ENCODE results near the gene SPRY4. TPM values are rescaled to one million over a fixed set of nuclear protein-coding genes. Genes with fewer than 3 reads are reported as not detected.
"Not testable (repeated sequence)": the region's sequence is repeated elsewhere in the genome, so short reads cannot be mapped to it uniquely, and the experiment has no call there.

The SPRY4 gene
- total RNA-seq, 4 donors from 2014 or later: 15.4 to 29.0 (median 24.5) TPM

DNA sequence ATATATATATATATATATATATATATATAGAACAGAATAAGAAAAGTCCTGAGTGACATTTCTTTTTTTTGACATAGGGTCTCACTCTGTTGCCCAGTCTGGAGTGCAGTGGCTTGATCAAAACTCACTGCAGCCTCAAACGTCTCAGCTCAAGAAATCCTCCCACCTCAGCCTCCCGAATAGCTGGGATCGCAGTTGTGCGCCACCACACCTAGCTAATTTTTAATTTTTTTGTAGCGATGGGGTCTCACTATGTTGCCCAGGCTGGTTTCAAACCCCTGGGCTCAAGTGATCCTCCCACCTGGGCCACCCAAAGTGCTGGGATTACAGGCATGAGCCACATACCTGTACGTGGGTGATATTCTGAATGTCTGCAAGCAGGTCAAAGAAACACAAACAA, 48.3 kb downstream of the SPRY4 start:
- H3K4me1 ChIP-seq: peaks cover 0 to 21% (median 4%) of the 10 kb centered on the region in 4 donors
- DNase-seq (ENCODE audit: extremely low spot score): no peak
- 73% methylated on average over 6 of the region's 6 CpGs for WGBS
- H3K4me3 ChIP-seq: no peak overlapping the region
- intact Hi-C loops (cut with DNase I): no loop called here
- no peaks in the 10 kb centered on the region for H3K9me3 ChIP-seq
- no peaks in the 10 kb centered on the region for H3K36me3 ChIP-seq
- H3K27me3 ChIP-seq: no peaks in the 10 kb centered on the region
- TF ChIP-seq, protein P1, sequence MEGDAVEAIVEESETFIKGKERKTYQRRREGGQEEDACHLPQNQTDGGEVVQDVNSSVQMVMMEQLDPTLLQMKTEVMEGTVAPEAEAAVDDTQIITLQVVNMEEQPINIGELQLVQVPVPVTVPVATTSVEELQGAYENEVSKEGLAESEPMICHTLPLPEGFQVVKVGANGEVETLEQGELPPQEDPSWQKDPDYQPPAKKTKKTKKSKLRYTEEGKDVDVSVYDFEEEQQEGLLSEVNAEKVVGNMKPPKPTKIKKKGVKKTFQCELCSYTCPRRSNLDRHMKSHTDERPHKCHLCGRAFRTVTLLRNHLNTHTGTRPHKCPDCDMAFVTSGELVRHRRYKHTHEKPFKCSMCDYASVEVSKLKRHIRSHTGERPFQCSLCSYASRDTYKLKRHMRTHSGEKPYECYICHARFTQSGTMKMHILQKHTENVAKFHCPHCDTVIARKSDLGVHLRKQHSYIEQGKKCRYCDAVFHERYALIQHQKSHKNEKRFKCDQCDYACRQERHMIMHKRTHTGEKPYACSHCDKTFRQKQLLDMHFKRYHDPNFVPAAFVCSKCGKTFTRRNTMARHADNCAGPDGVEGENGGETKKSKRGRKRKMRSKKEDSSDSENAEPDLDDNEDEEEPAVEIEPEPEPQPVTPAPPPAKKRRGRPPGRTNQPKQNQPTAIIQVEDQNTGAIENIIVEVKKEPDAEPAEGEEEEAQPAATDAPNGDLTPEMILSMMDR (IDR thresholded peaks at IDR 0.05): no peak
- TF ChIP-seq POLR2A (IDR thresholded peaks at IDR 0.05; ENCODE audit: low read depth): no peak
- no peak overlapping the region for H3K27ac ChIP-seq (replicated peaks in 1 of 4)

GRCh38 chr5:142275496-142275895, 49.3 kb downstream of the SPRY4 start:
- Histone ChIP-seq H3K4me1 (peaks cover 0 to 14% (median under 1%) of the 10 kb centered on the region in 4 donors), H3K27ac (replicated peaks in 1 of 4) (no peak overlapping the region), H3K27me3 (no peaks in the 10 kb centered on the region), H3K36me3 (no peaks in the 10 kb centered on the region), H3K4me3 (no peak overlapping the region), H3K9me3 (no peaks in the 10 kb centered on the region)
- TF ChIP-seq EP300 (IDR thresholded peaks at IDR 0.05) (no peak), POLR2AphosphoS5 (IDR thresholded peaks at IDR 0.05) (no peak), POLR2A (IDR thresholded peaks at IDR 0.05; ENCODE audit: low read depth) (no peak)
- TF ChIP-seq, protein P1 (IDR thresholded peaks at IDR 0.05): no peak
- 72% methylated on average over 3 of the region's 3 CpGs for WGBS
- intact Hi-C loops (cut with DNase I): no loop called here
- DNase-seq (ENCODE audit: extremely low spot score): no peak

GRCh38 chr5:142272596-142272995, 52.2 kb downstream of the SPRY4 start:
- H3K9me3 ChIP-seq; H3K4me3 ChIP-seq; H3K36me3 ChIP-seq; DNase-seq (ENCODE audit: extremely low spot score); intact Hi-C loops (cut with DNase I); H3K27me3 ChIP-seq; H3K4me1 ChIP-seq; H3K27ac ChIP-seq (replicated peaks in 1 of 4): not testable (repeated sequence)
- WGBS: 93% methylated on average over 5 of the region's 5 CpGs

GRCh38 chr5:142264084-142264483, 60.7 kb downstream of the SPRY4 start:
- 92% methylated on average over 4 of the region's 4 CpGs for WGBS
- H3K27me3 ChIP-seq; DNase-seq (ENCODE audit: extremely low spot score); intact Hi-C loops (cut with DNase I); H3K9me3 ChIP-seq; H3K36me3 ChIP-seq; H3K27ac ChIP-seq (replicated peaks in 1 of 4); H3K4me1 ChIP-seq; H3K4me3 ChIP-seq: not testable (repeated sequence)

DNA sequence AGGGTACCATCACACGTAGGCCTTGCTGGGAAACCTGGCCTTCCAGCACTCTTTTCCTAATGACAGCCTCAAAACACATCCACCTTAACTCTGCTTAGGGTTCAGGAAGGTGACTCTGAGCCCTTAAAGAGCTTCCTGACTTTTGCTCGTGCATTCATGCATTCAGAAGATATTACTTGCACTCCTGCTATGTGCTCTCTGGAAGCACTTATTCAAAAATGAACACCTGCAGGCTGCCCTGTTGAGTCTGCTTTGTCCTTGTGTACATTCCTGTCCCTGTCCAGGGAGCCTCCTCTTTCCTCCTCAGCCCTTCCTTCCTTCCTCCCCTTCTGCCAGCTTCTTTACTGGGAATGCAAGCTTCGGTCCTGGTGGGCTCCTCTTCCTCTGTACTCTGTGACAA, 61.5 kb downstream of the SPRY4 start:
- no peaks in the 10 kb centered on the region for H3K27me3 ChIP-seq
- TF ChIP-seq POLR2AphosphoS5 (IDR thresholded peaks at IDR 0.05): no peak
- TF ChIP-seq, protein P1 (IDR thresholded peaks at IDR 0.05): no peak
- no peak for TF ChIP-seq POLR2A (IDR thresholded peaks at IDR 0.05; ENCODE audit: low read depth)
- TF ChIP-seq EP300 (IDR thresholded peaks at IDR 0.05): no peak
- H3K27ac ChIP-seq (replicated peaks in 1 of 4): no peak overlapping the region
- no peaks in the 10 kb centered on the region for H3K36me3 ChIP-seq
- DNase-seq (ENCODE audit: extremely low spot score): no peak
- intact Hi-C loops (cut with DNase I): no loop called here
- WGBS: 78% methylated on average over 3 of the region's 3 CpGs
- H3K4me3 ChIP-seq: no peak overlapping the region
- H3K9me3 ChIP-seq: peaks cover 0 to 3% (median 0%) of the 10 kb centered on the region in 4 donors
- no peaks in the 10 kb centered on the region for H3K4me1 ChIP-seq

GRCh38 chr5:142262683-142263082, 62.1 kb downstream of the SPRY4 start:
- Histone ChIP-seq H3K27me3 (no peaks in the 10 kb centered on the region), H3K4me3 (no peak overlapping the region), H3K4me1 (no peaks in the 10 kb centered on the region), H3K9me3 (peaks cover 0 to 3% (median 0%) of the 10 kb centered on the region in 4 donors), H3K36me3 (no peaks in the 10 kb centered on the region), H3K27ac (replicated peaks in 1 of 4) (no peak overlapping the region)
- intact Hi-C loops (cut with DNase I): no loop called here
- DNase-seq (ENCODE audit: extremely low spot score): no peak
- TF ChIP-seq POLR2A (IDR thresholded peaks at IDR 0.05; ENCODE audit: low read depth) (no peak), POLR2AphosphoS5 (IDR thresholded peaks at IDR 0.05) (no peak)
- TF ChIP-seq, protein P1 (IDR thresholded peaks at IDR 0.05): no peak
- WGBS: 95% methylated on average over 6 of the region's 6 CpGs

All from esophagus muscularis mucosa (tissue), 4 donors.